ENCODE measurements around the gene DCLK3. TPM values are rescaled to one million over a fixed set of nuclear protein-coding genes. Genes with fewer than 3 reads are reported as not detected.

DCLK3 gene
- total and polyA plus RNA-seq, 2 donors (not counting 1 experiment from before 2014, with no cell fraction given) = not detected

GRCh38 chr3:36714343-36715086 is 49.8 kb downstream of the DCLK3 start:
- H2AFZ ChIP-seq (ENCODE audit: insufficient read depth, low read depth, low read length, poor library complexity, severe bottlenecking) = no peak overlapping the region
- no peaks in the 10 kb centered on the region for H3K4me1 ChIP-seq (ENCODE audit: control insufficient read depth in 2 of 2, insufficient read depth in 2 of 2, low read length in 2 of 2)
- Mint-ChIP-seq H3K27ac (no peak overlapping the region), H3K4me3 (no peak overlapping the region), H3K27me3 (peaks cover 8% of the 10 kb centered on the region), H3K4me1 (no peaks in the 10 kb centered on the region), H3K9me3 (ENCODE audit: insufficient read depth) (no peaks in the 10 kb centered on the region)
- H3K9ac ChIP-seq (ENCODE audit: low read length) = no peak overlapping the region
- no CpG with 5 or more reads among the region's 5 CpGs for WGBS (ENCODE audit: insufficient coverage)
- H3K4me3 ChIP-seq (ENCODE audit: control extremely low read depth in 1 of 5, extremely low read depth in 1 of 5, insufficient read depth in 1 of 5, low read depth in 2 of 5, low read length in 4 of 5) = no peak overlapping the region
- ATAC-seq (ENCODE audit: low read depth) (no peak), DNase-seq (no peak)
- H3K79me2 ChIP-seq (ENCODE audit: control insufficient read depth, insufficient read depth, low read length) = no peaks in the 10 kb centered on the region
- H3K27me3 ChIP-seq (replicated peaks in 1 of 4; ENCODE audit: control extremely low read depth in 1 of 4, control insufficient read depth in 3 of 4, insufficient read depth in 4 of 4, low read length in 3 of 4) = no peaks in the 10 kb centered on the region
- H3K4me2 ChIP-seq (replicated peaks; ENCODE audit: low read depth, low read length, poor library complexity, severe bottlenecking) = no peak overlapping the region
- H3K27ac ChIP-seq (ENCODE audit: low read length in 2 of 2) = no peak overlapping the region
- ChIA-PET CTCF (no interaction called here), POLR2A (no interaction called here)
- no peaks in the 10 kb centered on the region for H4K20me1 ChIP-seq (ENCODE audit: control insufficient read depth, insufficient read depth, low read length, poor library complexity, severe bottlenecking)
- H3K9me3 ChIP-seq (ENCODE audit: control extremely low read depth in 1 of 3, control insufficient read depth in 2 of 3, insufficient read depth in 1 of 3, low read length in 2 of 3) = peaks cover 0 to 3% (median 0%) of the 10 kb centered on the region in 3 donors
- intact Hi-C loops (cut with micrococcal nuclease) = no loop called here
- H3K36me3 ChIP-seq (replicated peaks in 1 of 2; ENCODE audit: control extremely low read depth in 1 of 2, control insufficient read depth in 1 of 2, extremely low read depth in 1 of 2, insufficient read depth in 2 of 2, low read length in 1 of 2) = no peaks in the 10 kb centered on the region
- no peak for TF ChIP-seq EZH2 (IDR thresholded peaks at IDR 0.05; ENCODE audit: borderline replicate concordance, insufficient read depth, low read depth, low read length, poor library complexity, severe bottlenecking)
- TF ChIP-seq, protein P1, sequence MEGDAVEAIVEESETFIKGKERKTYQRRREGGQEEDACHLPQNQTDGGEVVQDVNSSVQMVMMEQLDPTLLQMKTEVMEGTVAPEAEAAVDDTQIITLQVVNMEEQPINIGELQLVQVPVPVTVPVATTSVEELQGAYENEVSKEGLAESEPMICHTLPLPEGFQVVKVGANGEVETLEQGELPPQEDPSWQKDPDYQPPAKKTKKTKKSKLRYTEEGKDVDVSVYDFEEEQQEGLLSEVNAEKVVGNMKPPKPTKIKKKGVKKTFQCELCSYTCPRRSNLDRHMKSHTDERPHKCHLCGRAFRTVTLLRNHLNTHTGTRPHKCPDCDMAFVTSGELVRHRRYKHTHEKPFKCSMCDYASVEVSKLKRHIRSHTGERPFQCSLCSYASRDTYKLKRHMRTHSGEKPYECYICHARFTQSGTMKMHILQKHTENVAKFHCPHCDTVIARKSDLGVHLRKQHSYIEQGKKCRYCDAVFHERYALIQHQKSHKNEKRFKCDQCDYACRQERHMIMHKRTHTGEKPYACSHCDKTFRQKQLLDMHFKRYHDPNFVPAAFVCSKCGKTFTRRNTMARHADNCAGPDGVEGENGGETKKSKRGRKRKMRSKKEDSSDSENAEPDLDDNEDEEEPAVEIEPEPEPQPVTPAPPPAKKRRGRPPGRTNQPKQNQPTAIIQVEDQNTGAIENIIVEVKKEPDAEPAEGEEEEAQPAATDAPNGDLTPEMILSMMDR (IDR thresholded peaks at IDR 0.05) = no peak

DNA sequence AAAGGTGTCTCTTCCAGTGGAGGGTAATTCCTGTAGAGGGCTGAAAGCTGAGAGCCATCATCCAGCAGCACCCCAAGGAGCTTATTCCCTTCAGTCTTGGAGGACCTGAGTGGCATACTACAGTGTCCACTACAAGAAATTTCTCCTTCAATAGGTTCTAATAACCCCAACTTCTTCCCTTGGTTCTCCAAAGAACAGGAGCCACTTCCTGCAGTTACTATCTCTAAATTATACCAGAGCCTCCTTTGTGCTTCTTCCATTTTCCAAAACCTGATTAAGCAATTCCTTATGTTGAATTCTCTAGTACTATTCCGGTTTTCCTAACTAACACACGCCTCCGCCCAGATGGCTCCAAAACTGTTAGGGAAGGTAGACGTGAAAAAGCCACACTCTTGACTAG is 50.4 kb downstream of the DCLK3 start:
- no CpG with 5 or more reads among the region's 4 CpGs for WGBS (ENCODE audit: insufficient coverage)
- no peak for ATAC-seq (ENCODE audit: low read depth)

More for the DNA sequence above, 50.4 kb downstream of the DCLK3 start:
- Histone ChIP-seq H2AFZ (ENCODE audit: insufficient read depth, low read depth, low read length, poor library complexity, severe bottlenecking) (no peak overlapping the region), H3K4me1 (ENCODE audit: control insufficient read depth in 2 of 2, insufficient read depth in 2 of 2, low read length in 2 of 2) (no peaks in the 10 kb centered on the region), H3K9me3 (ENCODE audit: control extremely low read depth in 1 of 3, control insufficient read depth in 2 of 3, insufficient read depth in 1 of 3, low read length in 2 of 3) (peaks cover 0 to 3% (median 0%) of the 10 kb centered on the region in 3 donors), H4K20me1 (ENCODE audit: control insufficient read depth, insufficient read depth, low read length, poor library complexity, severe bottlenecking) (no peaks in the 10 kb centered on the region), H3K36me3 (replicated peaks in 1 of 2; ENCODE audit: control extremely low read depth in 1 of 2, control insufficient read depth in 1 of 2, extremely low read depth in 1 of 2, insufficient read depth in 2 of 2, low read length in 1 of 2) (no peaks in the 10 kb centered on the region), H3K27me3 (replicated peaks in 1 of 4; ENCODE audit: control extremely low read depth in 1 of 4, control insufficient read depth in 3 of 4, insufficient read depth in 4 of 4, low read length in 3 of 4) (no peaks in the 10 kb centered on the region), H3K4me2 (replicated peaks; ENCODE audit: low read depth, low read length, poor library complexity, severe bottlenecking) (no peak overlapping the region), H3K9ac (ENCODE audit: low read length) (no peak overlapping the region), H3K4me3 (ENCODE audit: control extremely low read depth in 1 of 5, extremely low read depth in 1 of 5, insufficient read depth in 1 of 5, low read depth in 2 of 5, low read length in 4 of 5) (no peak overlapping the region), H3K79me2 (ENCODE audit: control insufficient read depth, insufficient read depth, low read length) (no peaks in the 10 kb centered on the region), H3K27ac (ENCODE audit: low read length in 2 of 2) (no peak overlapping the region)
- intact Hi-C loops (cut with micrococcal nuclease) = no loop called here
- no peaks in the 10 kb centered on the region for H3K9me3 Mint-ChIP-seq (ENCODE audit: insufficient read depth)
- no peaks in the 10 kb centered on the region for H3K4me1 Mint-ChIP-seq
- TF ChIP-seq, protein P1 (IDR thresholded peaks at IDR 0.05) = no peak
- TF ChIP-seq EZH2 (IDR thresholded peaks at IDR 0.05; ENCODE audit: borderline replicate concordance, insufficient read depth, low read depth, low read length, poor library complexity, severe bottlenecking) = no peak
- H3K27ac Mint-ChIP-seq = no peak overlapping the region
- DNase-seq = no peak
- ChIA-PET CTCF (no interaction called here), POLR2A (no interaction called here)
- H3K27me3 Mint-ChIP-seq = peaks cover 6% of the 10 kb centered on the region
- no peak overlapping the region for H3K4me3 Mint-ChIP-seq

Measured in B cell (primary cell).